ENCODE results near the gene GPR183.
A peak's percentile ranks its signal among the peaks of the same experiment; 100 is the strongest.

DNA sequence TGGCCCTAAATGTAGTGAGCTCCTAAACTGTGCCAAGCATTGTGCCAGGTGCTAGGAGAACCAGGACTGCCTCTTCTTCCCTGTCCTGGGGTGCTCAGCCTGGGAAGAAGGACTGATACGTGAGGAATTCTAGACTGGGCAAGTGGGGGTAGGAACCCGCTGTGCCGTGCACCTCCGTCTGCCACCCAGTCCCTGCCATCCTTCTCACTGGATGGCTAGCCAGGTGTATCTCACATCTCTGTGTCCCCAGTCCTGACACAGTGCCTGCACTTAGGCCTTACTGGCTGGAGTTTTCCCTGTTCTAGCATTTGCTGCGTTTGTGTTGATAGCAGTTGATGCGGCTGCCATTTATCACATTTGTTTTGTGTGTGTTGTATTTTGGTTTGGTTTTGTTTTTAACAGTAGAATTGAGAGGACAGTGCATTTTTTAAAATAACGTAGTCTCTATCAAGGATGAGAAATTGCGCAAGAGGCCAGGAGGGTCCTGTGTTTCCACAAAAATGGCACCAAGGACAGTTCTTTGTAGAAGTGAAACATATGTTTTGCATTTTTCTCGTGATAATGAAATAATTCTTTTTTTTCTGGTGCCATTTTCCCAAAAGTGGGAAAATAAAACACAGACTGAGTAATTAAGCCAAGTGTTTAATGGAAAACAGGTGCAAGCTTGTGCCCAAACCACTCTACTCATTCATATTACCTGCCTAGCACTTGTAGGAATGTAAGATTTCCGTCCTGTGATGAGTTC lies 4.7 kb upstream of the GPR183 start:
- TF ChIP-seq POLR2A (IDR thresholded peaks at IDR 0.05; ENCODE audit: borderline replicate concordance, extremely low read depth, insufficient read depth, insufficient read length) (no peak), SRF (IDR thresholded peaks at IDR 0.05; ENCODE audit: low read depth) (no peak), SP1 (IDR thresholded peaks at IDR 0.05; ENCODE audit: low read depth) (no peak), CEBPB (IDR thresholded peaks at IDR 0.05; ENCODE audit: low read depth) (peak; percentile 59; the same call in 1 of the 2 replicates), JUND (IDR thresholded peaks at IDR 0.05) (no peak), RAD21 (IDR thresholded peaks at IDR 0.05; ENCODE audit: low read depth) (no peak), POLR2AphosphoS5 (IDR thresholded peaks at IDR 0.05; ENCODE audit: low read depth, low read length) (no peak), SIN3A (IDR thresholded peaks at IDR 0.05; ENCODE audit: low read depth) (no peak)
- TF ChIP-seq, protein P1, sequence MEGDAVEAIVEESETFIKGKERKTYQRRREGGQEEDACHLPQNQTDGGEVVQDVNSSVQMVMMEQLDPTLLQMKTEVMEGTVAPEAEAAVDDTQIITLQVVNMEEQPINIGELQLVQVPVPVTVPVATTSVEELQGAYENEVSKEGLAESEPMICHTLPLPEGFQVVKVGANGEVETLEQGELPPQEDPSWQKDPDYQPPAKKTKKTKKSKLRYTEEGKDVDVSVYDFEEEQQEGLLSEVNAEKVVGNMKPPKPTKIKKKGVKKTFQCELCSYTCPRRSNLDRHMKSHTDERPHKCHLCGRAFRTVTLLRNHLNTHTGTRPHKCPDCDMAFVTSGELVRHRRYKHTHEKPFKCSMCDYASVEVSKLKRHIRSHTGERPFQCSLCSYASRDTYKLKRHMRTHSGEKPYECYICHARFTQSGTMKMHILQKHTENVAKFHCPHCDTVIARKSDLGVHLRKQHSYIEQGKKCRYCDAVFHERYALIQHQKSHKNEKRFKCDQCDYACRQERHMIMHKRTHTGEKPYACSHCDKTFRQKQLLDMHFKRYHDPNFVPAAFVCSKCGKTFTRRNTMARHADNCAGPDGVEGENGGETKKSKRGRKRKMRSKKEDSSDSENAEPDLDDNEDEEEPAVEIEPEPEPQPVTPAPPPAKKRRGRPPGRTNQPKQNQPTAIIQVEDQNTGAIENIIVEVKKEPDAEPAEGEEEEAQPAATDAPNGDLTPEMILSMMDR (IDR thresholded peaks at IDR 0.05 in 2 of 3, conservative IDR thresholded peaks at IDR 0.05 in 1 of 3; ENCODE audit: borderline replicate concordance in 1 of 3, insufficient read depth in 1 of 3, low read depth in 2 of 3, low read length in 2 of 3) = no peak
- TF ChIP-seq, protein P2, sequence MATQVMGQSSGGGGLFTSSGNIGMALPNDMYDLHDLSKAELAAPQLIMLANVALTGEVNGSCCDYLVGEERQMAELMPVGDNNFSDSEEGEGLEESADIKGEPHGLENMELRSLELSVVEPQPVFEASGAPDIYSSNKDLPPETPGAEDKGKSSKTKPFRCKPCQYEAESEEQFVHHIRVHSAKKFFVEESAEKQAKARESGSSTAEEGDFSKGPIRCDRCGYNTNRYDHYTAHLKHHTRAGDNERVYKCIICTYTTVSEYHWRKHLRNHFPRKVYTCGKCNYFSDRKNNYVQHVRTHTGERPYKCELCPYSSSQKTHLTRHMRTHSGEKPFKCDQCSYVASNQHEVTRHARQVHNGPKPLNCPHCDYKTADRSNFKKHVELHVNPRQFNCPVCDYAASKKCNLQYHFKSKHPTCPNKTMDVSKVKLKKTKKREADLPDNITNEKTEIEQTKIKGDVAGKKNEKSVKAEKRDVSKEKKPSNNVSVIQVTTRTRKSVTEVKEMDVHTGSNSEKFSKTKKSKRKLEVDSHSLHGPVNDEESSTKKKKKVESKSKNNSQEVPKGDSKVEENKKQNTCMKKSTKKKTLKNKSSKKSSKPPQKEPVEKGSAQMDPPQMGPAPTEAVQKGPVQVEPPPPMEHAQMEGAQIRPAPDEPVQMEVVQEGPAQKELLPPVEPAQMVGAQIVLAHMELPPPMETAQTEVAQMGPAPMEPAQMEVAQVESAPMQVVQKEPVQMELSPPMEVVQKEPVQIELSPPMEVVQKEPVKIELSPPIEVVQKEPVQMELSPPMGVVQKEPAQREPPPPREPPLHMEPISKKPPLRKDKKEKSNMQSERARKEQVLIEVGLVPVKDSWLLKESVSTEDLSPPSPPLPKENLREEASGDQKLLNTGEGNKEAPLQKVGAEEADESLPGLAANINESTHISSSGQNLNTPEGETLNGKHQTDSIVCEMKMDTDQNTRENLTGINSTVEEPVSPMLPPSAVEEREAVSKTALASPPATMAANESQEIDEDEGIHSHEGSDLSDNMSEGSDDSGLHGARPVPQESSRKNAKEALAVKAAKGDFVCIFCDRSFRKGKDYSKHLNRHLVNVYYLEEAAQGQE (IDR thresholded peaks at IDR 0.05; ENCODE audit: low read depth) = peak; percentile 18; the same call in 1 of the 2 replicates

Measured in HCT116 (cell line).